ENCODE results near the gene CHCHD6.

CHCHD6 gene

DNA sequence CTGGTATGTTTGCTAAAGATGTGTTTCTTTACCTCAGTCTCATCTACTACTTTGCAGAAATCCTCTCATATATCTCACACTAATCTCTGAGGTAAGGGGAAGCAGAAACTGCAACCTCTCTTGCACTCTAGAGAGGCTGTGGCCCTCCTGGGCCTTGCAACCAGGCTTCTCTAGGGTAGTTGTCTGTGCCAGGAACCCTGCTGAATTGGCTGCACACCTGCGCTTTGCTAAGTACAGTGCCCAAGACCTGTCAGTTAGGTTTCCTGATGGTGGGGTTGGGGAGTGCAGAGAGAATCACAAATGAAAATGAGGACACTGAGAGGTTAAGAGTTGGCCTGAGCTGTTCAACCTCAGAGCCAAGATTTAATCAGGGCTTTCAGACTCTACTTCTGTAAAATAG is 161.7 kb downstream of the CHCHD6 start:
- DNase-seq (ENCODE audit: low read depth) = no peak

DNA sequence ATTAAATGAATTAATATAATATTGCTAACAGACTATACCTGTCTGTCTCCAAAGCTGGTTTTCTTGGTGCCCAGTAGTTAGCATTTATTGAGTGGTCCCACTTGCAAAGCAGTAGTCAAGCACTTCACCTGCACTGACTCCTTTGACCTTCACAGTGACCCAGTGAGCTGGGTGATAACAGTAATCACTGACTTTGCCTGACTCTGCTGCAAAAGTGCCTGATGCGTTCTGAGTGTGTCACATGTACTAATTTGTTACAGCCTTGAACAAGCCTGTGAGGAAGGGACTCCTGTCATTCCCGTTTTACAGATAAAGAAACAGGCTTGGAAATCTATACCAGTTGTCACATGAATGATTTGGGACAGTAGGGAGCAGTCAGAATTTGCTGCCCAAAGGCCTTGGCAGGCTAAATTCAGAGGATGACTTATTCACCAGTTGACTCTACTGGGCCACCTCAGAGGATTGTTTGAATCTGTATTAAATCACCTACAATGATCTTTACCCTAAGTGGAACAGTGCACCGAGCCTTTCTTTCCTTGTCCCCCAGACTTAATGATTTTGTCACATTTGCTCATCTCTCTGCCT is 162.2 kb downstream of the CHCHD6 start:
- DNase-seq (ENCODE audit: low read depth) = no peak

DNA sequence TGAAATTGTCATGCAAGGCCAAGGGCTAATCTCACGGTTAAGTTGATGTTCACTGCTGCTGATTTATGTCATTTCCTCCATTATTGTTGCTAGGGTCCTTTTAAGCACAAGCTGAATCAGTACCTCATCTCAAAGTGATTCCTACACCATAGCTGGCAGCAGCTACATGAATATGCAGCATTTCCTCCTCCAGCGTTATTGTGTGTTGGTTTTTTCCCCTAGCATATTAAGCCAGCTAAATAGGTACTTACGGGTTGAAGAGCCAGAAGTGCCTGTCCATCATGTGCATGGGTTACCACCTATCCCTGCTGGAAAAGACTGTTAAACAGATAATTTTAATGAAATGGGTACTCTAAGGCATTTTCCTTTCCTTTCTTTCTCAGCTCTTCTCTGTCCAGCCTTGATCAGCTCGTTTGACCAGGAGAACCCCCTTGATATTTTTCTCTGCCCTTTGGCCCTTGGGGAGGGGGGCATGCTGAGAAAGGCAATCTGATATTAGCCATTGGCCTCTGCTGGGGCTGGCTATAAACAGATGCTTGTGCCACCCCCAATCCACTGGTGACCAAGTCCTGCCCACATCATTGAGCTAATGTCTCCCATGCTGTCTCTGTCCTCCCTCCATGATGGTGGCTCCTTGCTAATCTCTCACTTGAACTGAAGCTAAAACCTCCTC is 163.3 kb downstream of the CHCHD6 start:
- no peak for DNase-seq (ENCODE audit: low read depth)

DNA sequence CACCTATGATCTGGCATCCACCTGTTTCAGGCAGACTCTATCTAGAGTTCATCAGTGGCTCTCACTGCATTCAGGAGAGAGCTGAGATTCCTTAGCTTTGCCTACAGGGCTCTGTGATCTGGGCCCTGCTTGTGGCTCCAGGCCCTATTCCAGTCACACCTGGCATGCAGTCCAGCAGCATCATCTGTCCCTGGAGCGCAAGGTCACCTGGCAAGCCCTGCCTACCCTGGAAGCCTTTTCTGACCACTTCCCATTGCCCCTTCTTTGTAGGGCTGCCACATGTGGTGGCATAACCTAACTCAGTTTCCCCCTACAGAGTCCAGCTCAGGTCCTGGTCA is 163.8 kb downstream of the CHCHD6 start:
- DNase-seq (ENCODE audit: low read depth) = no peak

DNA sequence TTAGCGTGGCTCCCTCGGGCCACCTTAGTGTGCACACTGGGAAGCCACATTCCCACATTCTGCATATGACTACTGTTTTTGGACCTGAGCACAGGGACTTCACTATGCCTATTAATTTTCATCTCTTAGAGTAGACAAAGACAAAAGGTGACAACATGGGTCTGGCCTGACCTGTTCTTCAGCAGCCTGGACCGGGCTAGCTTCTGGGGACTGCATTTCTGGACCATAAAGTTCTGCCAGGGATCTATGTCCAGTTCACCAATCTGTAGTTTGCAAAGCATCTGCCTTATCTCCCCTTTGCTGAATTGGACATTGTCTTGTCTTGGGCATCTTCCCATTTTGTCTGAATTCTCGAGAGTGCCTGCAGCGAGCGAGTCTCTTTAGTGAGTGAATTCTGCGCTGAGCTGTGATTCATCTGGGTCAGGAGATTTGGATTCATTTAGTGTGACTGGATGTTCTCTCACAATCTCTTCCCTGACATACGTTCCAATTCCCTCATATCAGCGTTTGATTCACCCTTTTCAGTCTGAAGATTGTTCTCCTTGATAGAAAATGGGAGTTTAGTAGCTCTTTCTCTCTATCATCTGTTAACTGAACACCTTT is 166.7 kb downstream of the CHCHD6 start:
- DNase-seq (ENCODE audit: low read depth) = no peak

DNA sequence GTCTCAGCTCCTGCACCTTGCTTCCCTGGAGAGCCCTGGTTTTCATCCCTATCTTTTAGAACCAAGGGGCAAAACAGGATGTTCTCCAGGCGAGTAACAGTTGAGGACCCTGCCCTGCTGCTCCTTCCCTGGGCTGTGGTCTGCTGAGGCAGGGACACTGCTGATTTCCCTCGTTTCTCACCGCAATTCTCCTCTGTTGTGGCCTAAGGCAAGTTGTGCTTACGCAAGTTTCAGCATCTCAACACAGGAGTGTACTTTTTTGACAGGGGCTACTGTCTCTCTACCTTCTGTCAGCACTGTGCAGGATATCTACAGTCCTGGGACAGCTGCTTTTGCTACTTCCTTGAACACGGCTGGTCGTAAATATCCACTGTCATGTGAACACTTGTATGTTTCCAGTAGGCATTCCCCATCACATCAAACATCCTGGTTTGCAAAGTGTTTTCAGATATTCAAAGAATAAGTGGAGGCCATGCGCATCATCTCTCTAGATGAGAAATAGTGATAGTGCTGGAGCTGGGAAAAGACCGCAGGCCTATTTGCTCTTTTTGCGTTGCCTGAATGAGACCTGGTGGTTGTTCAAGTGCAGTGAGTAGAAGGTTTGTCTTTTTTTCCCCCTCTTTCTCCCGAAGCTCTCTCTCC is 168.8 kb downstream of the CHCHD6 start:
- DNase-seq (ENCODE audit: low read depth) = no peak

DNA sequence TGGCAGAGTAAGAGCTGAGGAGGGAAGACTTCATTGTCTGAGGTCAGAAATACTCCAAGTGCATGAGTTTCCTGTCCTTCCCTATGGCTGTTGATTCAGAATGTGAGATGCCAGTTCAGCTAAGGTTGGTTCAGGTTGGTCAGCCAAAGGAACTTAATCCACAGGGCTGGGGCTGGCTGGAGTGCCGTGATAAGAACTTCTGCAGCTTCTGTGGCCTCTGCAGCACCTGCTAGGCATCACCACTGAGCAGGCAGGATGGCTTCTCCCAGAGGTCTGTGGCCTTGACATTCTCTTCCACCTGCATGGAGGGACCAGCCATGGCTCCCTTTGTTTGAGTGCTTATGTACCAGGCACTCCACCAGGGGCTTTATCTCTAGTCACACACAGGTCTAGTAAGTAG is 169.4 kb downstream of the CHCHD6 start:
- DNase-seq (ENCODE audit: low read depth) = no peak

DNA sequence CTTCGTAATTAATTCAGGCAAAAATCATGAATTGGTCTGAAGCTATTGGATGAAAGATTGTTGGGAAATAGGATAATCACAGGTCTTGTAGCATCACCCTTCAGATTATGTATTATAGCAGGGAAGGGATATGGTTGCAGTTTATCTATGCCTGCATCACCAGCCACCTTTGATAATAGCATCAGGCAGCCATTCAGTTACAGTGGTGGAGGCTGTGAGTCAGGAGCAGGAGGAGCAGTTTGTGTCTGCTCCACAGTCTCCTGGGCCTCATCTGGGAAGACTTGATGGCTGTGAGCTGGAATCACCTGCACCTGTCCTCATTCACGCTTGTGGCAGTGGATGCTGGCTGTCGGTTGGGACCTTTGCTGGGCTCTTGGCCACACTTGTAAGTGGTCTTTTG is 174.6 kb downstream of the CHCHD6 start:
- DNase-seq (ENCODE audit: low read depth) = no peak

DNA sequence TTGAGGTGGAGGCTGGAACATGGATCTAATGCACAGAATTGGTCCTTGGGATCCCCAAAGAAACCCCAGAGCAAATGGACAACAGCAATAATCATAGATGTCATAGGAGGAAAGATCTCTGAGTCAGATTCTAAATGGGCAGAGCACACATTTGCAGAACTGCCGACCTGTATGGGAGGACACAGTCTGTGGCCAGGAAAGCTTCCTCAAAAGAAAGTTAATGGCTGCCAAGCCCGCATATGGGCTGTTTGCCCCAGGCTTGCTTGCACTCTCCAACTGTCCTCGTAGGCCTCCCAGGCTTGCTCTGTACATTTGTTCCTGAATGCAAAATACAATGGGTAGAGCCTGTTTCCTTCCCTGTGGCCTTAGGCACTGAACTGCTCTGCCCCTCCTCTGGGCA is 176.9 kb downstream of the CHCHD6 start:
- no peak for DNase-seq (ENCODE audit: low read depth)

DNA sequence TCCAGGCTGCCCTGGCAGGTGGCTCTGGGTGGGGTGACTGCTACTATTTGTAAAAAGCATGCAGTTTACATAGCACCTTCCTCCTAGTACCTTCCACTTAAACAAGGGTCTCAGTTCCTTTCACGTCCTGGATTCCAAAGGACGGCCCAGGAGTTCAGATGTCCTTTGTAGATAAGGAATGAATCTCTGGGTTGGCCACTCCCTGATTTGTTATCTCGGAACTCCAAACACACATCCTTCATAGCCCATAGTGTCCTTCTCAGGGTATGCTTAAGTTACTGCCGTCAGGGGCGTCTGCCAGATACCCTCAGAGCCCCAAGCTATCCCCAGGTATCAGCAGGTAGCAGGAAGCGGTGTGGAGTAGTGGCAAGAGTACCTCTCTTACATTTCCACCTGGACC is 177.8 kb downstream of the CHCHD6 start:
- DNase-seq (ENCODE audit: low read depth) = no peak

DNA sequence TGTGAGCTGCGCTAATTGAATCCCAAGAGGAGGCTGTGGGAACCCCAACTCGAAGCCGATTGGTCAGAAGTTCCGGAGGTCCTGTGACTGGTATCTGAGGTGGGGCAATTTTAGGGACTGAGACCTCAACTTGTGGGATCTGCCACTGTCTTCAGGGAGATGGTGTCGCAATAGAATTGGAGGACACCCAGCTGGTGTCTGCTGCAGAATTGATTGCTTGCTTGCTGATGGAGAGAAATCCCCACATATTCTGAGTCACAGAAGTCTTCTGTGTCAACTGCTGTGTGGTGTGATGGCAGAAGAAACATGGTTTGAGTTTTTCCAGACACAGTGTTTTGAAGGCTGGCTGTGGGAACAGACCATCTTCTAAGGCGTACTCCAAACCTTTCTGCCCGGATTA is 179.2 kb downstream of the CHCHD6 start:
- DNase-seq (ENCODE audit: low read depth) = peak; percentile 45

DNA sequence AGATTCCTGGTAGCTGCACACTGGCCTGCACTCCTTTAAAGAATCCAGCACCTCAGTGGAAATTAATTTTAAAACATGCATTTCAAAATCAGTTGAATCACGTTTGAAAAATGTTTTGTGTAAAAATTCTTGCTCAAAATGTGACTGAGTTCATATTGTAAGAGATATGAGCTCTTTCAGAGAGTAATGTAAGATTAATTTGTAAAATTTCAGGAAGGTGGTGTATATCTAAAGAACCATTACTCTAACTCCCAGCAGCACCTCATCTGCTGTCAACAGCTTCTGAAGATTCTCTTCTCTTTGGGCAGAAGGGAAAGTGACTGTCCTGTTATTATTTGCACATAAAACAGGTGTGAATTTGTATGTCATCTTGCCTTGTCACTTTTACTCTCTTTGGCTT is 181.4 kb downstream of the CHCHD6 start:
- no peak for DNase-seq (ENCODE audit: low read depth)

DNA sequence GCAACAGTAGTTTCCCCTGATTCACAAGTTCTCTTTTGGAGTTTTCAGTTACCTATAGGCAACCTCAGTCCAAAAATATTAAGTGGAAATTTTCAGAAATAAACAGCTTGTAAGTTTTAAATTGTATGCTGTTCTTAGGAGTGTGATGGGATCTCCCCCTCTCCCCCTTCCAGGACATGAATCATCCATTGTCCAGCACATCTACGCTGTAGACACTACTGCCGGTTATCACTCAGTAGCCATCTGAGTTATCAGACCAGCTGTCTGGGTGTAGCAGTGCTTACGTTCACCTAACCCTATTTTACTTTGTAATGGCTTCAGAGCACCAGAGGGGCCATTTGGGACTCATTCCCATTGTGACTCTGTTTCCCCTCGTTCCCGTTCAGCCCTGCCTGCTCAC is 182.2 kb downstream of the CHCHD6 start:
- DNase-seq (ENCODE audit: low read depth) = no peak

DNA sequence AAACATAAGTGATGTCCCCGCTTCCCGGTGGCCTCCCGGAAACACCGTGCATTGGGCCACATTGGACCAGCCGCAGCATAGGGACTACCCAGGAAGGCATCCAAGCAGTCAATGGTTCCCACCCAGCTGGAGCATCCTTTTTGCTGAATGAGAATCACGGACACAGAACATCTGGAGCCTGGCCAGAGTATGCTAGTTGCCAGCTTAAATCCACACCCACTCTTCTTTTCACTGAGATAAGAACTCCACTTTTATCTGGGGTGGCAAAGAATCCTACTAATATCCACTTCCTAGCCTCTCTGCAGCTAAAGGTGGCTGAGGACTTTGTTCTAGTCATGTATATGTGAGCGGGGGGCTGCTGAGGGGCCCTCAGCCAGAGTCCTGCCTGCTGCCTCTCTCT is 183.6 kb downstream of the CHCHD6 start:
- no peak for DNase-seq (ENCODE audit: low read depth)

DNA sequence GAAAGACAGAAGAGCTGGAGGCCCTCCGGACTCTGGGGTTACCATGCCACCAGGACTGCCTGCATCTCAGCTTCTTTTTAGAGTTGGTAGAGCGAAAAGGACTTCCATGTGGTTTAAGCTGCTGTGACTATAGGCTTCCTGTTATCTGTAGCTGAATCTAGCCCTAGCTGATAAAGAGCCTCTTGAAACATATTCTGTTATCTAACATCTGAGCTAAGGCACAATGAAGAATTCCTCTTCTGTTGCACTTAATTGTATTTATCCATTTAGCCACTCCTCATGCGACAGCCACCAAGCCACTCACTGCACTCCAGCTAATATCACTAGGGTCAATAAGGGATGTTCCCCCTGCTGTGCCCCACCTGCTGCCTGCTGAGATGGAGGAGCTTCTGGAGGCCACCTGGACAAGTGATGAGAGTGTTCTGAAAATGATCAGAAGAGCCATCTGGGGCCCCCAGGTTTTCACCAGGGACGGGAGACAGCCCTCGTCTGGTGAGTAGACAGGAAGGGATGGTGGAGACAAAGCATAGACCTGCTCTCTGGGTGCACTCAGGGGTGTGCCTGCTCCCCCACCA is 184.2 kb downstream of the CHCHD6 start:
- no peak for DNase-seq (ENCODE audit: low read depth)

DNA sequence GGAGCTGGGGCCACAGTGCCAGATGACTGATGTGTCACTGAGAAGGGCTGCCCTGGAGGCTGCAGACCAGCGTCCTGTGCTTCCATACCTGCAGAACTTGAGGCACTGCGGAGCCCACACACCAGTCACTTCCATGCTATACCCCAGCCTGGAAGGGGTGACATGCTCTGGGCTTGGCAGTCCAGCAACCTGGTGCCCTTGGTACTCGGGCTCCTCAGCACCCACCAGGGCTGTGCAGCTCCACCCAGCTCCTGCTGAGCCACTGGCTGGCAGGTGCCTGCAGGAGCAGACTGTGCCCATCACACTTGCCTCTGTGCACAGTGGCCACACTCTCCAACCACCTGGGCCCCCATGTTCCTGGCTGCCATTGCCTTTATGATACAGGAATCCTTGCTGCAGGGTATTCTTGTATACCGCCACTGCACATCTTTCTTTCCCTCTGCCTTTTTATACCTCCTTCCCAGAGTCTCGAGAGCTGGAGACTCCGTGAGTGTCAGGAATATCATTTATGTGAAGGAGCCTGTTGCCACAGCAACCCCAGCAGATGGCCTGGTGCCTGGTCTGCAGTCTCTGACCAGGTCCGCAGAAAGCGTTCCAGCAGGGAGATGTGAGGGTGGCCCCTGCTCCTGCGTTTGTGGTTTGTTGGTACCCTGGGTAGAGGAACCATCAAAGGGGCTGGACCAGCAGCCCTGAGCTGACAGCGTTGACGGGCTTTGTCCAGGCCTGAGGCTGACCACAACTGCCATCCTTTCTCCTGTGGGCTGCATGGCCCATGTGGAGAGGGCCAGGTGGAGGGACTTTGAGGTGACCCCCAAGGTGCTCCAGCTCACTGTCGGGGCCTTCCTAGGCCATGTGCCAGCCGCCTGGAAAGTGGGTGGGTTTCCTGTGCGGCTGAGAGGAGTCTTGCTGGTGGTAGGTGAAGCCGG is 185.5 kb downstream of the CHCHD6 start:
- DNase-seq (ENCODE audit: low read depth) = no peak

DNA sequence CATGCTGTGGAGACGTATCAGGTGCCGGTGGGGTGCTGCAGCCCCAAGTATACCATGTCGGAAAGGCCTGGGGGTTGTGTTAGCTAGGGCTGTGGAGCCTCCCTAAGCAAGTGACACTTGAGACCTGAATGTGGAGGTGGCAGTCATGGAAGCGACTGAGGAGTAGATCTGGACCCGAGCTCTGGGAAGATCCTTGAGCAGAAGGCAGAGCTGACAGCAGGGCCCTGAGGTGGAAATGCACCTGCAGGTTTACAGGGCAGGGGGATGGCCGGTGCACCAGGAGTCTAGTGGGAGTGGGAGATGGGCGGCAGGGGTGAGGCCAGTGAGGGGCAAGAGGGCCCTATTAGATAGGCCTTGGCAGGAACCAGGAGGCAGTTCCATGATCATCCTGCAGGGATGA is 187.1 kb downstream of the CHCHD6 start:
- DNase-seq (ENCODE audit: low read depth) = no peak

DNA sequence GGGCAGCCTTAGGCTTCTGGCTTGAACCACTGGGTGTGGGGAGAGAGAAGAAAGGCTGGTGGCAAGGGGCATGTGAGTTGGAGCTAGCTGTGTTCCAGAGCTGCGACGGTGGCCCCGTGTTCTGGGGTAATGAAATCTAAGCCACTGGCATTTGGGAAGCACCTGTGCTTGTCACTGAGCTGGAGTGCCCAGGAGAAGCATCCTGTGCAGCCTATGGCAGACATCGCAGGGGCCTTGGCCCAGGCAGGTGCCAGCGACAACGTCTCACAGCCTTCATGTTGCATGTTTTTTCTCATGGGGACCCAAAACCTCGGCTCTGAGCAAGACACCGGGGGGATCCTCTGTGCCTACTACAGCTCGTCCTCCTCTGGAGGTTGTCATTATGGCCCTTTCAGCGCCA is 187.8 kb downstream of the CHCHD6 start:
- DNase-seq (ENCODE audit: low read depth) = no peak

DNA sequence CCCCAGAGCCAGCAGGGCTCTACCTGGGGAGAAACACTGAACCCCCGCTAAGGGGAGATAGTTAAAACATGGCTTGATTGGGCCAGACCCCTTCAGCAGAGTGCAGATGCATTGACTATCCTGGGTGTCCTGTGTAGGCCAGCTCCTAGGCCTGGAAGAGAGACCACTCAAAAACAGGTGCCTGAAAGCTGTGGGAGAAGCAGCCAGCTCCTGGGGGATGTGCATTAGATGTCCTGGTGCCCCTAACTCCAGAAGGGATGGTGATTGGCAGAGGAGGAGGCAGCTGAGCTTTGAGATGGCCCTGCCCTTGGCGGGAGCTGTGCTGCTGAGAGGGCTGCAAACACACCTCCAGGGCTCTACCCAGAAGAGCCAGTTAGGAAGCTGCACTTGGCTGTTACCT is 189.6 kb downstream of the CHCHD6 start:
- no peak for DNase-seq (ENCODE audit: low read depth)

DNA sequence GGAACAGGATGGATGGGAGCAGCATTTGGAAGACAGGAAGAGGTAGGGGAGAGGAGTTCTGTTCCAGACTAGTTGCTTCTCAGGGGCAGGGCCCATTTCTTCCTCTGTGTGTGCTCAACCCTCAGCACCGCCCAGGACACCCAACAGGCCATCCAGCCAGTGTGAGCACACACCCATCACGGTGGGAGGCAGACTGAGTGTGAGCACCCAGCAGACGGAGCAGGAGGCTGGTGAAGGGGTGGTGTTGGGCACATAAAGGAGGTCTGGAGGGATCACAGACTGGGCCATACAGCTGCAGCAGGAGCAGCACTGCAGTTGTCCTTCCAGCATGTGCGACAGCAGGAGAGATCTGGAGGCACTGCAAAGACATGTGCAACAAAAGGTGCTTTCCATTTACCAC is 190.4 kb downstream of the CHCHD6 start:
- no peak for DNase-seq (ENCODE audit: low read depth)

DNA sequence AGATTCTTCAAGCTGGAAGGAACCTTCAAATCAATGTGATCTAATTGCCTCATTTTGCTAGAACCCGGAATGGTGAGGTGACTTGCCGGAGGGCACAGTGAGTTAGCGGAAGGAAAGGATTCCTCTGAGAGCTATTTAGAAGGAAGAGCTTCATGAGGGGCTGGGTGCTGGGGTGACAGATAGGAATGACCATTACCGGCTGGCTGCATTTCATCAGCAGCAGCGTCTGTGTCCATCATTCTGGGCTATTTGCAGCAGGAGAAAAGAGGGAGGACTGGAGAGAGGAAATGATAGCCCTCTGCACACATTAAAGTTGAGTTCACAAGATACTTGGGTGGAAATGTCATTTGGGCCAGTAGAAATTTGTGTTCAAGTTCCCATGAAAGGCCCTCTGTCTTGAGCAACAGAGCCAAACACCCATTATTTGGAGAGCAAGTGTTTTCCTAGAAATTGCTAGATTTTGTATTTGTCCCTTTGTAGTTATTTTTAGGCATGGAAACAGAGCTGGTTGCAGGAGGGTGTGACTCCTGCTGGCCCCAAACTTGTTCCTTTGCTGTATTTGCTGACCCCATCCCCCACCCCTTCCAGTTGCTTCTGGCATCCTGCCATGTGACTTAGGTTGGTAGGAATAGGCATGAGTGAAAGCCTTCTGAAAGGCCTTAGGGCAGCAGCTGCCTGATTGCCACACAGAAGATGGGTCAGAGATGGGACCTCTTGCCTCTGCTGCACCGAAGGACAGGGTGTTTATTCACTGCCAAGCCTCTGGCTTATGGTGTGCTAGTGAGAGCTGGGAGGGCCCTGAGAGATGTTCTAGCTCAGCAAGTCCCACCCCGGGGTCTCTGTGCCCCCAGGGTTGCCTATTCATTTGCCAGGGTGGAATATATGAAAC is 191.4 kb downstream of the CHCHD6 start:
- DNase-seq (ENCODE audit: low read depth) = peak; percentile 69

Measured in fibroblast of gingiva (primary cell).